Smooth muscle cell (in vitro differentiated cells): ENCODE data around the gene PTDSS2. TPM values are rescaled to one million over a fixed set of nuclear protein-coding genes. Genes with fewer than 3 reads are reported as not detected.

Experiments
- DNase-seq: peaks from one replicate; lab custom pipeline; 2025; ENCODE audit not compliant: unreplicated experiment; lab: John Stamatoyannopoulos, UW
- H2AFZ ChIP-seq: fragments of 200-600 bp; sonication (generic); 2 replicates; pipeline ENCODE4 v1.6.0; 2016; ENCODE audit warnings: antibody characterized with exemption, low read depth, mild to moderate bottlenecking
- H3F3A ChIP-seq: fragments of 200-600 bp; sonication (generic); 2 replicates; pipeline ENCODE4 v1.6.0; 2017; ENCODE audit warnings: antibody characterized with exemption, low read depth
- H3K27ac ChIP-seq: fragments of 200-600 bp; sonication (generic); 2 replicates; pipeline ENCODE4 v1.5.1; 2016; ENCODE audit warnings: low read depth, mild to moderate bottlenecking
- H3K27me3 ChIP-seq: fragments of 200-600 bp; sonication (generic); 2 replicates; pipeline ENCODE4 v1.6.1; 2016; ENCODE audit warnings: low read depth, mild to moderate bottlenecking
- H3K36me3 ChIP-seq: fragments of 200-600 bp; sonication (generic); 2 replicates; pipeline ENCODE4 v1.5.1; 2016; ENCODE audit warnings: low read depth
- H3K4me1 ChIP-seq: fragments of 200-600 bp; sonication (generic); 2 replicates; pipeline ENCODE4 v1.5.1; 2016; ENCODE audit warnings: low read depth
- H3K4me2 ChIP-seq: fragments of 200-600 bp; sonication (generic); 2 replicates; pipeline ENCODE4 v1.6.0; 2016; ENCODE audit warnings: mild to moderate bottlenecking
- H3K4me3 ChIP-seq: fragments of 200-600 bp; sonication (generic); 2 replicates; pipeline ENCODE4 v1.5.1; 2016; ENCODE audit warnings: mild to moderate bottlenecking
- H3K79me2 ChIP-seq: fragments of 200-600 bp; sonication (generic); 2 replicates; pipeline ENCODE4 v1.6.0; 2016; ENCODE audit warnings: low read depth, mild to moderate bottlenecking
- H3K9ac ChIP-seq: fragments of 200-600 bp; sonication (generic); 2 replicates; pipeline ENCODE4 v1.6.0; 2016; ENCODE audit warnings: low read depth
- H3K9me3 ChIP-seq: fragments of 200-600 bp; sonication (generic); replicated peaks from 2 replicates; pipeline ENCODE4 v1.5.1; 2016; ENCODE audit warnings: low read depth
- H4K20me1 ChIP-seq: fragments of 200-600 bp; sonication (generic); 2 replicates; pipeline ENCODE4 v1.6.0; 2016; ENCODE audit warnings: low read depth
- WGBS: methylation state at CpG from one replicate; pipeline ENCODE4 v1.1.7; 2016; ENCODE audit warnings: low lambda C conversion rate; 5-methylcytosine and 5-hydroxymethylcytosine counted together
- polyA plus RNA-seq: library from polyadenylated mRNA; unstranded; fragments of >200 nt; fragmentation: Nextera tagmentation; extraction: Ambion mirVana; gene quantifications from 2 replicates; pipeline ENCODE4 v1.2.1, GENCODE V29; 2016
- total RNA-seq: library from RNA; depleted of rRNA; stranded (reverse); fragments of >200 nt; gene quantifications from 2 replicates; pipeline ENCODE4 v1.2.3, GENCODE V29; 2014
- TF ChIP-seq, protein P1 (sequence below): fragments of 200-600 bp; sonication (generic); IDR thresholded peaks from 2 replicates; pipeline ENCODE4 v1.5.1; 2017; ENCODE audit warnings: borderline replicate concordance, mild to moderate bottlenecking, antibody characterized with exemption; ENCODE audit not compliant: insufficient read depth, poor library complexity, severe bottlenecking

The PTDSS2 gene
- total and polyA plus RNA-seq, 2 experiments from 2014 or later = 15.2 to 25.2 TPM

DNA sequence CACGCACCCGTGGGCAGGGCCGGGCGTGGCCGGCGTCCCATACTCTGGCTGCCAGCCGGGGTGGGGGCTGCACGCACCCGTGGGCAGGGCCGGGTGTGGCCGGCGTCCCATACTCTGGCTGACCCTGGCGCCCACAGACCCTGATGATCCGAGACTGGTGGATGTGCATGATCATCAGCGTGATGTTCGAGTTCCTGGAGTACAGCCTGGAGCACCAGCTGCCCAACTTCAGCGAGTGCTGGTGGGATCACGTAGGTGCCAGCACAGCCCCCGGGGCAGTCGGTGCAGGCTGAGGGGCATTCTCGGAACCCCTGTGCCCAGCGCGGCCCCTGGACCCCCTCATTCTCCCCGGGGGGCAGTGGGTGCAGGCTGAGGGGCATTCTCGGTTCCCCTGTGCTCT lies 38.0 kb downstream of the PTDSS2 start:
- Histone ChIP-seq H3K9me3 (no peaks in the 10 kb centered on the region), H3F3A (peaks cover under 1% of the 10 kb centered on the region), H3K27ac (no peak overlapping the region), H3K4me2 (no peak overlapping the region), H4K20me1 (no peaks in the 10 kb centered on the region), H2AFZ (no peak overlapping the region), H3K4me3 (no peak overlapping the region), H3K9ac (no peak overlapping the region), H3K79me2 (peaks cover 5% of the 10 kb centered on the region), H3K27me3 (no peaks in the 10 kb centered on the region), H3K4me1 (no peaks in the 10 kb centered on the region), H3K36me3 (no peaks in the 10 kb centered on the region)
- no peak for DNase-seq
- 94% methylated on average over 10 of the region's 25 CpGs for WGBS
- TF ChIP-seq, protein P1, sequence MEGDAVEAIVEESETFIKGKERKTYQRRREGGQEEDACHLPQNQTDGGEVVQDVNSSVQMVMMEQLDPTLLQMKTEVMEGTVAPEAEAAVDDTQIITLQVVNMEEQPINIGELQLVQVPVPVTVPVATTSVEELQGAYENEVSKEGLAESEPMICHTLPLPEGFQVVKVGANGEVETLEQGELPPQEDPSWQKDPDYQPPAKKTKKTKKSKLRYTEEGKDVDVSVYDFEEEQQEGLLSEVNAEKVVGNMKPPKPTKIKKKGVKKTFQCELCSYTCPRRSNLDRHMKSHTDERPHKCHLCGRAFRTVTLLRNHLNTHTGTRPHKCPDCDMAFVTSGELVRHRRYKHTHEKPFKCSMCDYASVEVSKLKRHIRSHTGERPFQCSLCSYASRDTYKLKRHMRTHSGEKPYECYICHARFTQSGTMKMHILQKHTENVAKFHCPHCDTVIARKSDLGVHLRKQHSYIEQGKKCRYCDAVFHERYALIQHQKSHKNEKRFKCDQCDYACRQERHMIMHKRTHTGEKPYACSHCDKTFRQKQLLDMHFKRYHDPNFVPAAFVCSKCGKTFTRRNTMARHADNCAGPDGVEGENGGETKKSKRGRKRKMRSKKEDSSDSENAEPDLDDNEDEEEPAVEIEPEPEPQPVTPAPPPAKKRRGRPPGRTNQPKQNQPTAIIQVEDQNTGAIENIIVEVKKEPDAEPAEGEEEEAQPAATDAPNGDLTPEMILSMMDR = no peak

DNA sequence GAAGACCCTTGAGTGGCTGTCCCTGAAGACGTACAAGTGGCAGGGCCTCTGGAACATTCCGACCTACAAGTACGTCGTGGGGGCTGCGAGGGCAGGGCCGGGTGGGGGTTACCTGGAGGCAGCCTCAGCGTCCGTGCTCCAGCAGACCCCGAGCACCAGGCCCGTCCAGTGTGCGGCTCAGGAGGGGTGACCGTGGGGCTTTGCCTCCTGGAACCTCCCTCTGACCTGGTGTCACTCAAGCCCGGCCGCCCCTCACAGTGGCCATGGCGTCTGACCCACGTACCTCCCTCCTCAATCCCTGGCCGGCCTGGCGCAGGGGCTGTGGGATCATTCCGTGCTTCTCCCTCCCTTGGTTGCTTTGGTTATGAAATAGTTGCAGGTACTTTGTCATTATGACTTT lies 38.5 kb downstream of the PTDSS2 start:
- no peaks in the 10 kb centered on the region for H4K20me1 ChIP-seq
- H2AFZ ChIP-seq = no peak overlapping the region
- WGBS = 98% methylated on average over 11 of the region's 19 CpGs
- no peaks in the 10 kb centered on the region for H3K27me3 ChIP-seq
- H3K9me3 ChIP-seq = no peaks in the 10 kb centered on the region
- H3K27ac ChIP-seq = no peak overlapping the region
- H3K4me3 ChIP-seq = no peak overlapping the region
- peaks cover 5% of the 10 kb centered on the region for H3K79me2 ChIP-seq
- no peak overlapping the region for H3K4me2 ChIP-seq
- no peak overlapping the region for H3K9ac ChIP-seq
- TF ChIP-seq, protein P1 = no peak
- H3K4me1 ChIP-seq = no peaks in the 10 kb centered on the region
- DNase-seq = no peak
- peaks cover 3% of the 10 kb centered on the region for H3F3A ChIP-seq
- H3K36me3 ChIP-seq = no peaks in the 10 kb centered on the region

- Histone ChIP-seq H2AFZ (no peak overlapping the region), H3K4me3 (no peak overlapping the region), H4K20me1 (no peaks in the 10 kb centered on the region), H3K9ac (no peak overlapping the region), H3F3A (peaks cover 3% of the 10 kb centered on the region), H3K36me3 (no peaks in the 10 kb centered on the region), H3K27ac (no peak overlapping the region), H3K27me3 (no peaks in the 10 kb centered on the region), H3K79me2 (peaks cover 5% of the 10 kb centered on the region), H3K4me1 (no peaks in the 10 kb centered on the region), H3K9me3 (no peaks in the 10 kb centered on the region), H3K4me2 (no peak overlapping the region)
- no peak for DNase-seq
- TF ChIP-seq, protein P1 = no peak
- WGBS = 98% methylated on average over 14 of the region's 19 CpGs
These were observed 38.9 kb downstream of the PTDSS2 start for GRCh38 chr11:488992-489391.

GRCh38 chr11:489610-490185 lies 39.6 kb downstream of the PTDSS2 start:
- Histone ChIP-seq H3F3A (peaks cover 3% of the 10 kb centered on the region), H3K4me3 (no peak overlapping the region), H3K4me2 (no peak overlapping the region), H3K36me3 (no peaks in the 10 kb centered on the region), H3K79me2 (peaks cover 5% of the 10 kb centered on the region), H3K9me3 (no peaks in the 10 kb centered on the region), H4K20me1 (no peaks in the 10 kb centered on the region), H3K9ac (no peak overlapping the region), H3K4me1 (no peaks in the 10 kb centered on the region), H2AFZ (no peak overlapping the region), H3K27ac (no peak overlapping the region), H3K27me3 (no peaks in the 10 kb centered on the region)
- TF ChIP-seq, protein P1 = no peak
- 98% methylated on average over 34 of the region's 37 CpGs for WGBS
- DNase-seq = no peak
